ENCODE results near the gene CATSPER3.

GRCh38 chr5:134932508-134932907 lies 35.2 kb upstream of the CATSPER3 start:
- TF ChIP-seq CTCF (IDR thresholded peaks at IDR 0.05), result no peak
- no peak for TF ChIP-seq POLR2A (IDR thresholded peaks at IDR 0.05)
- TF ChIP-seq POLR2AphosphoS5 (IDR thresholded peaks at IDR 0.05), result no peak
- no peak for TF ChIP-seq EP300 (IDR thresholded peaks at IDR 0.05)

Data from suprapubic skin (tissue), 4 donors.